ENCODE measurements around the gene MEG3. TPM values are rescaled to one million over a fixed set of nuclear protein-coding genes. Genes with fewer than 3 reads are reported as not detected.

The MEG3 gene
- total and polyA plus RNA-seq, 2 of the 8 experiments (the other 6 are each of a cell fraction or from before 2014, with no cell fraction given): 0.17 to 1.1 TPM

DNA sequence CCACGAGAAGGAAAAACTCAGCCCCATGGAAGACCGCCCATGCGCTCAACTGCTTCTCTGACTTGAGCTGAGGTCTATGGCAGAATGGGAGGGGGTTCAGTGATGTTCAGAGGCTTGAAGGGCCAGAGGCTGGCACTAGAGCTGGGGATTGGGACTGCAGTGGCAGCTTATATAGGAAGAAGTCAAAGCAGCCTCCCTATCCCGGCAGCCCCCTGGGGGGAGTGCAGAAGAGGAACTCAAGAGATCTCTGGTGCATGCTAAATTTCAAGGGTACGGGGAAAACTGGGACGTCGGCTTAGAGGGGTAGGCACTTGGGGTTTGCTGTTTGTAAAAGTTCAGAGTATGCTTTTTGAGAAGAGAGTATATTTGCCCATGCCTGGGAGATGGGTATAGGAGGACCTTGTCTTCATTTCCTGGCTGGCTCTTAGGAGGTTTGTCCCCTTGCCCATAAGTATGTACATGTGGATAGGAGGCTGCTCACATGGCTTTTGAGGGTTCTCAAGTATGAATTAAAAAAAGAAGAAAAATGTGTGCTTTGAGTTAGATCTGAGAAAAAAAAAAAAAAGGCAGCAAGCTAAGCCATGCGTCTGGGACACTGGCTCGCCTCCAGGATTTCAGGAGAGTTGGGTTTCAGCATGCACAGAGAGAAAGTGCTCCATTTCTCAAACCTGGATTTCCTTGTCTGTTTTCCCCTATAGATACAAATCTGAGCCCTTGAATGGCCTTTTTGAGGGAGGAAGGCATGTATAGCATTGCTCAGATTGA is 3.2 kb upstream of the MEG3 start:
- H3K4me1 ChIP-seq (replicated peaks in 1 of 4; ENCODE audit: control insufficient read depth in 3 of 4, insufficient read depth in 4 of 4, low read length in 3 of 4): peaks cover 0 to 2% (median 0%) of the 10 kb centered on the region in 4 experiments; a peak in 1 of 7 replicates
- WGBS, 2 experiments (ENCODE audit: extremely low coverage in 1 of 2, insufficient coverage in 1 of 2, insufficient read length in 1 of 2, insufficient replicate concordance in 2 of 2, low coverage in 1 of 2, low lambda C conversion rate in 2 of 2, missing lambda C conversion rate in 1 of 2): 82% methylated on average over 9 of the region's 9 CpGs; no CpG with 5 or more reads in 1 of the 2 experiments
- H3K9ac ChIP-seq (replicated peaks in 1 of 4; ENCODE audit: extremely low read depth in 1 of 4, low read depth in 3 of 4, low read length in 3 of 4): no peak overlapping the region
- no peak overlapping the region for H2AK5ac ChIP-seq (ENCODE audit: low read depth, low read length)
- H3K18ac ChIP-seq (ENCODE audit: extremely low read depth, low read length): no peak overlapping the region
- H3K27ac ChIP-seq (ENCODE audit: low read depth, low read length): no peak overlapping the region
- no peak overlapping the region for H2BK5ac ChIP-seq (ENCODE audit: low read depth, low read length)
- no peaks in the 10 kb centered on the region for H3K79me2 ChIP-seq (ENCODE audit: control insufficient read depth in 1 of 2, insufficient read depth in 2 of 2, low read length in 2 of 2)
- no peak overlapping the region for H2BK20ac ChIP-seq (ENCODE audit: low read length)
- no peak overlapping the region for H2BK15ac ChIP-seq (ENCODE audit: low read length)
- no peaks in the 10 kb centered on the region for H3K23me2 ChIP-seq (ENCODE audit: low read depth, low read length)
- H3K4ac ChIP-seq (replicated peaks; ENCODE audit: insufficient read length, low read depth, low read length): no peak overlapping the region
- H4K91ac ChIP-seq (replicated peaks; ENCODE audit: insufficient read length, low read length): no peak overlapping the region
- TF ChIP-seq CBX8 (IDR thresholded peaks at IDR 0.05; ENCODE audit: borderline replicate concordance, low read depth, low read length) (no peak), KDM5A (IDR thresholded peaks at IDR 0.05; ENCODE audit: low read length) (no peak), CHD2 (IDR thresholded peaks at IDR 0.05; ENCODE audit: low read length) (no peak), JUN (IDR thresholded peaks at IDR 0.05; ENCODE audit: low read depth, low read length) (no peak), SP4 (IDR thresholded peaks at IDR 0.05; ENCODE audit: low read length) (no peak), BACH1 (IDR thresholded peaks at IDR 0.05; ENCODE audit: low read length) (no peak), SIRT6 (IDR thresholded peaks at IDR 0.05; ENCODE audit: low read length) (no peak)
- no peak overlapping the region for H3K56ac ChIP-seq (replicated peaks; ENCODE audit: insufficient read length, low read depth, low read length)
- FAIRE-seq (no peak), DNase-seq (ENCODE audit: low read depth in 1 of 2, low spot score in 2 of 2) (no peak)
- no peak overlapping the region for H4K5ac ChIP-seq (ENCODE audit: insufficient read length, low read depth, low read length)
- CTCF ChIA-PET (ENCODE audit: partially characterized antibody): interaction anchor here (0.6 to 0.7 kb wide), 2 partner anchors 34 to 55 kb away, joined by 3 read pairs; no protein-coding TSS in a partner anchor
- no peaks in the 10 kb centered on the region for H3K79me1 ChIP-seq (ENCODE audit: low read depth, low read length)
- no peak overlapping the region for H4K8ac ChIP-seq (ENCODE audit: extremely low read depth, insufficient read depth, low read length)
- no peak overlapping the region for H3K4me2 ChIP-seq (ENCODE audit: insufficient read depth in 1 of 2, low read depth in 2 of 2, low read length in 2 of 2)
- no peak overlapping the region for H3K4me3 ChIP-seq (ENCODE audit: extremely low read depth in 1 of 4, insufficient read depth in 2 of 4, low read depth in 3 of 4, low read length in 4 of 4)
- no peak overlapping the region for H2BK12ac ChIP-seq (ENCODE audit: low read depth, low read length)
- H3K36me3 ChIP-seq (ENCODE audit: control insufficient read depth in 2 of 4, insufficient read depth in 4 of 4, low read length in 3 of 4): no peaks in the 10 kb centered on the region
- H3K27me3 ChIP-seq (replicated peaks in 1 of 4; ENCODE audit: control insufficient read depth in 3 of 4, extremely low read depth in 1 of 4, insufficient read depth in 3 of 4, low read length in 3 of 4): no peaks in the 10 kb centered on the region
- H3K14ac ChIP-seq (ENCODE audit: insufficient read length): no peak overlapping the region
- H2BK120ac ChIP-seq (replicated peaks; ENCODE audit: low read depth, low read length): no peak overlapping the region
- H4K20me1 ChIP-seq (replicated peaks in 1 of 2; ENCODE audit: control insufficient read depth in 1 of 2, insufficient read depth in 2 of 2, low read length in 2 of 2): peaks cover 0 to 2% of the 10 kb centered on the region in 2 experiments
- H3K9me3 ChIP-seq (ENCODE audit: insufficient read depth in 2 of 2, low read depth in 1 of 2, low read length in 1 of 2): peaks cover 4 to 22% of the 10 kb centered on the region in 2 experiments; a peak in 2 of 4 replicates
- POLR2A ChIA-PET (ENCODE audit: partially characterized antibody): no interaction called here
- H3K23ac ChIP-seq (ENCODE audit: insufficient read length): no peak overlapping the region
- no peak overlapping the region for H2AFZ ChIP-seq (ENCODE audit: low read length)

Measured in H1 (cell line).